Right kidney (tissue), 1 donor: ENCODE results near the gene OOSP2.

Experiments used
- DNase-seq: peaks from one replicate; pipeline ENCODE4 v3.0.0-alpha.2; 2016

The OOSP2 gene

DNA sequence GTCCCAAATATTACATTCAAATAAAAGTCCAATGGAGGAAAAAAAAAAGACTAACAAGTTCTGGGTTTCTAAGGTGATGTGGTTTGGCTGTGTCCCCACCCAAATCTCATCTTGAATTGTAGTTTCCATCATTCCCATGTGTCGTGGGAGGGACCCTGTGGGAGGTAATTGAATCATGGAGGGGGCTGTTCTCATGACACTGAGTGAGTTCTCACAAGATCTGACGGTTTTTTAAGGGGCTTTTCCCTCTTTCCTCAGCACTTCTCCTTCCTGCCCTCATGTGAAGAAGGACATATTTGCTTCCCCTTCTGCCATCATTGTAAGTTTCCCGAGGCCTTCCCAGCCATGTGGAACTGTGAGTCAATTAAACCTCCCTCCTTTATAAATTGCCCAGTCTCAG is 40.3 kb downstream of the OOSP2 start:
- DNase-seq: no peak

DNA sequence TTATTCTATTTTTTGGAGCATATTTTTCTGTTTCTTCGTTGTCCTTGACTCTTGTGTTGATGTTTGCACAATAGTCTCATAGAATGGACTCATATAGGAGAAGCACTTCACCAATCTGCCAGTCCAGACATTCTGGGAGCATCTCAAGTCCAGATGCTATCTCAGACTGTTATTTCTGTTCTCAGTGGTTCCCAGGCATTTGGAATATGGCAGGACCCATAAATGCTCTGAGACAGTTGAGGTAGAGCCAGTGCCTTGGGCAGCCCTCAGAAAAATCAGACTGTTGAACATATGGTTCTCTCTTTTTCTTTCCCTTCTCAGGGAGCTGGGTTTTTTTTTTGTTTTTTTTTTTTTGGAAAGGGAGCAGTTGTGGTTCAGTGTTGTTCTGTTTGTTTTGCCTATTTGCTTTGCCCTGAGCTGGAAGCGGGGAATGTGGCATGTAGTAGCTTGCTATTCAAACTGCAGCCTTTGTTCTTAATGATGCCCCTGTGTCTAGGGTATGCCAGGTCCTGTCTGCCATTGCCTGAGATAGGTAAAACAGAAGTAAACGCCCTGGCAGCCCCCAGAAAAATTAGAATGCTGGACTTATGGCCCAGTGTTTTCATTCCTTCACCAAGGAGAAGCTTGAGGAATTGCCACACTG is 44.5 kb downstream of the OOSP2 start:
- DNase-seq: no peak

DNA sequence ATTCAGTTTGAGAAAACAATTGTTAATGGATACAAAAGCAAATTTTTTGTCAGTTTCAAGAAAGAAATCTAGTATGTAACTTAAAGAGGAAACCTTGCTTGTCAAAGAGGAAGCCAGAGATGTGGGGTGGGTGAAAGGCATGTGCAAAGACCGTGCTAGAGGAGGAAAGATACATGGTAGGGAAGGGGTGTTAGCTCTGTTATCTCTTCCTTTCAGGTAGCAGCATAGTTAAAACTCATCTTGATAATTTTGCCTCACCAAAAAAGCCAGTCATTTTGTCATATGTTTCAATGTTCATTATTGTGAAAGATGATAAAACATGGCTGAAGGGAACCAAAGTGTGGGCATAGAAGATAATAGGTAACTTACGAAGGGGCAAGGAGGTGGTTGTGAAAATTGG is 45.7 kb downstream of the OOSP2 start:
- DNase-seq: no peak

DNA sequence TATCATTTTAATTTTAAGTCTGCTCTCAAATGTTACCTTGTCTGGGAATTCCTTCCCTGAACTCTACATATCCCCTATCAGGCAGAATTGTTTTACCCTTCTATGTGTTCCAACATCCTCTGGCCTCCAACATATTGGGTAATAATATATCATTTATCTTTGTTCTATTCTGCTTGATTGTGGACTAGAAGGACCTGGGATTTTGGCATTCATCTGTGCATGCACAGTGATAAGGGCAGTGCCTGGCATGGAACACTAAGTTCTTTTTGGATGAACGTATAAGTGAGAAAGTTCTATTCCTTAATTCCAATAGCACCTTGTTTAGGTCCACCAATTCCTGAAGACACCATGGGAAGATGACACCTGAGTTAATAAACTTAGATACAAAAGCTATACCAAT is 47.0 kb downstream of the OOSP2 start:
- no peak for DNase-seq

DNA sequence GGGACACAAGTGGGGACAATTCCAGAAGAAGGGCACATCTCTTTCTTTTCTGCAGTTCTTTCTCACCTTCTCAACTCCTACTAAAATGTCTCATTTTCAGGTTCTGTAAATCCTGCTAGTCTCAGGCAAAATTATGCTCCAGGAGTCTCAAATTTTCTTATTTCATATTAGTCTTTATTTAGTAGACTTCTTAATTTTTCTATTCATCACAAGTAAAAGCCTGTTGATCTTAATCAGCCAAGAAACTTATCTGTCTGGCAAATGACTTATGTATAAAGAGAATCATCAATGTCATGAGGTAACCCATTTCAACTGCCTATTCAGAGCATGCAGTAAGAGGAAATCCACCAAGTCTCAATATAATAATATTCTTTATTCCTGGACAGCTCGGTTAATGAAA is 48.2 kb downstream of the OOSP2 start, which contains the start of gene MS4A2:
TSS of gene MS4A2 (plus strand) at position 301 of the 400 bp plus-strand sequence. CDS start 102 bp downstream, outside the sequence.
- no peak for DNase-seq

DNA sequence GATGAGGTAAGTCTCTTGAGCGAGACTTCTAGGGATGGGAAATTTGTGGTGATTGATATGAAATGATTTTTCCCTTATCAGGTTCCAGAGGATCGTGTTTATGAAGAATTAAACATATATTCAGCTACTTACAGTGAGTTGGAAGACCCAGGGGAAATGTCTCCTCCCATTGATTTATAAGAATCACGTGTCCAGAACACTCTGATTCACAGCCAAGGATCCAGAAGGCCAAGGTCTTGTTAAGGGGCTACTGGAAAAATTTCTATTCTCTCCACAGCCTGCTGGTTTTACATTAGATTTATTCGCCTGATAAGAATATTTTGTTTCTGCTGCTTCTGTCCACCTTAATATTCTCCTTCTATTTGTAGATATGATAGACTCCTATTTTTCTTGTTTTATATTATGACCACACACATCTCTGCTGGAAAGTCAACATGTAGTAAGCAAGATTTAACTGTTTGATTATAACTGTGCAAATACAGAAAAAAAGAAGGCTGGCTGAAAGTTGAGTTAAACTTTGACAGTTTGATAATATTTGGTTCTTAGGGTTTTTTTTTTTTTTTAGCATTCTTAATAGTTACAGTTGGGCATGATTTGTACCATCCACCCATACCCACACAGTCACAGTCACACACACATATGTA is 55.4 kb downstream of the OOSP2 start:
- no peak for DNase-seq

DNA sequence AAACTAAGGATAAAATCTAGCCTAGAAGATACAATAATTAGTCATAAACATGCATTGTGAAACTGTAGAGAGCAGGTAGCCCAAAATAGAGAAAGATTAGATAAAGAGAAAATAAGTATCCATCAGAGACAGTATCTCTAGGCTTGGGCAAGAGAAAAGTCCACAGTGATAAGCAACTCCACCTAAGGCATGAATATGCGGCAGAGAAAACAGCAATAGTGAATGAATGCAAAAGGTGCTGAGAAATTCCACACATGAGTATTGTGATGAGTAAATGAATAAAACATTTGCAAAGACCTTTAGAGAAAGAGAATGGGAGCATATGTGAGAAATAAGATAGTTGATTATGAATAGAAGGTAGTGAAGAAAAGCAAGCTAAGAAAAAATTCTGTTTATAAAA is 57.0 kb downstream of the OOSP2 start:
- DNase-seq: no peak
